OCI-LY3 (cell line): Measurements from ENCODE around the gene MTFMT.

Source experiments
- H2AFZ ChIP-seq: fragments of 200-600, 300-600 bp; shearing (Covaris generic); 2 replicates; pipeline ENCODE4 v1.6.0; 2014; ENCODE audit warnings: antibody characterized with exemption, low read depth, low read length
- H3K27ac ChIP-seq: fragments of 200-600, 300-600 bp; sonication (generic); 2 replicates; pipeline ENCODE4 v1.5.1; 2014; ENCODE audit warnings: mild to moderate bottlenecking, low read length, moderate library complexity, mixed read lengths
- H3K27me3 ChIP-seq: fragments of 200-600, 300-600 bp; sonication (generic); 2 replicates; pipeline ENCODE4 v1.6.1; 2014; ENCODE audit warnings: low read depth, low read length, mixed read lengths
- H3K36me3 ChIP-seq: fragments of 200-600, 300-600 bp; sonication (generic); replicated peaks from 2 replicates; pipeline ENCODE3; 2014; ENCODE audit warnings: low read depth, low read length, mixed read lengths
- H3K4me1 ChIP-seq: fragments of 300-600, 200-600 bp; sonication (generic); 2 replicates; pipeline ENCODE4 v1.6.1; 2014; ENCODE audit warnings: low read length, mixed read lengths
- H3K4me2 ChIP-seq: fragments of 200-600, 300-600 bp; sonication (generic); 2 replicates; pipeline ENCODE4 v1.6.1; 2014; ENCODE audit warnings: low read length, mixed read lengths
- H3K4me3 ChIP-seq: fragments of 300-600, 200-600 bp; sonication (generic); 2 replicates; pipeline ENCODE4 v1.5.1; 2014; ENCODE audit warnings: antibody characterized with exemption, mild to moderate bottlenecking, low read length, moderate library complexity
- H3K79me2 ChIP-seq: fragments of 300-600, 200-600 bp; shearing (Covaris generic); 2 replicates; pipeline ENCODE4 v1.6.1; 2014; ENCODE audit warnings: mild to moderate bottlenecking, low read length, mixed read lengths
- H3K9ac ChIP-seq: fragments of 300-600, 200-600 bp; shearing (Covaris generic); 2 replicates; pipeline ENCODE4 v1.6.0; 2014; ENCODE audit warnings: mild to moderate bottlenecking, low read length, moderate library complexity
- H3K9me3 ChIP-seq: fragments of 200-600, 300-600 bp; shearing (Covaris generic); 2 replicates; pipeline ENCODE4 v1.6.1; 2014; ENCODE audit warnings: low read length, mixed read lengths; ENCODE audit not compliant: insufficient read depth
- H4K20me1 ChIP-seq: fragments of 200-600, 300-600 bp; sonication (generic); 2 replicates; pipeline ENCODE4 v1.6.1; 2016; ENCODE audit warnings: low read length, mixed read lengths; ENCODE audit not compliant: insufficient read depth
- EZH2phosphoT487 ChIP-seq: fragments of 200-600 bp; shearing (Covaris generic); IDR thresholded peaks from 2 replicates; pipeline ENCODE4 v1.6.1; 2018; ENCODE audit warnings: antibody characterized with exemption, mixed run types, low read depth
- TF ChIP-seq, protein P1 (sequence below): fragments of 200-600, 300-600 bp; sonication (generic); IDR thresholded peaks from 2 replicates; pipeline ENCODE4 v1.5.1; 2014; ENCODE audit warnings: antibody characterized with exemption, low read length, low read depth

MTFMT gene

DNA sequence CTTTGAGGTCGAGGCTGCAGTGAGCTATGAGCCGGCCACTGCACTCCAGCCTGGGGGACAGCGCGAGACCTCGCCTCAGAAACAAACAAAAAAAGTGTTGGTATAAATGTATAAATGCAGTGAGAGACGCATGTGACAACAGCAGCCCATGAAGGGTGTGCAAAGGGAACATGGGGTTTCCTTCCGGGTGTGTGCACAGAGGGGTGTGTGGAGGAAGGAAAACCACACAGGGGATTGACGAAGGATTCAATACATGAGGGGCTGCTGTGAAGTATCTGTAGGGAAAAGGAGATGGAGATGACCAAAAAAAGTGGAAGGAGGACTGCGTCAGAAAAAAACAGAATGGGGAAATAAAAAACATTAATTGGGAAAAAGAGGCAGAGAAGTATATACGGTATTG is 1.1 kb downstream of the MTFMT start:
- Histone ChIP-seq H3K4me3 (peak overlapping the region; percentile 88), H3K9me3 (no peaks in the 10 kb centered on the region), H3K36me3 (peaks cover 22% of the 10 kb centered on the region), H3K9ac (peak overlapping the region; percentile 85), H4K20me1 (peaks cover 5% of the 10 kb centered on the region), H3K4me1 (peaks cover 21% of the 10 kb centered on the region), H3K27ac (no peak overlapping the region), H2AFZ (no peak overlapping the region), H3K79me2 (peaks cover 19% of the 10 kb centered on the region), H3K4me2 (peak overlapping the region; percentile 74), H3K27me3 (peaks cover 13% of the 10 kb centered on the region)
- TF ChIP-seq, protein P1, sequence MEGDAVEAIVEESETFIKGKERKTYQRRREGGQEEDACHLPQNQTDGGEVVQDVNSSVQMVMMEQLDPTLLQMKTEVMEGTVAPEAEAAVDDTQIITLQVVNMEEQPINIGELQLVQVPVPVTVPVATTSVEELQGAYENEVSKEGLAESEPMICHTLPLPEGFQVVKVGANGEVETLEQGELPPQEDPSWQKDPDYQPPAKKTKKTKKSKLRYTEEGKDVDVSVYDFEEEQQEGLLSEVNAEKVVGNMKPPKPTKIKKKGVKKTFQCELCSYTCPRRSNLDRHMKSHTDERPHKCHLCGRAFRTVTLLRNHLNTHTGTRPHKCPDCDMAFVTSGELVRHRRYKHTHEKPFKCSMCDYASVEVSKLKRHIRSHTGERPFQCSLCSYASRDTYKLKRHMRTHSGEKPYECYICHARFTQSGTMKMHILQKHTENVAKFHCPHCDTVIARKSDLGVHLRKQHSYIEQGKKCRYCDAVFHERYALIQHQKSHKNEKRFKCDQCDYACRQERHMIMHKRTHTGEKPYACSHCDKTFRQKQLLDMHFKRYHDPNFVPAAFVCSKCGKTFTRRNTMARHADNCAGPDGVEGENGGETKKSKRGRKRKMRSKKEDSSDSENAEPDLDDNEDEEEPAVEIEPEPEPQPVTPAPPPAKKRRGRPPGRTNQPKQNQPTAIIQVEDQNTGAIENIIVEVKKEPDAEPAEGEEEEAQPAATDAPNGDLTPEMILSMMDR: no peak
- no peak for TF ChIP-seq EZH2phosphoT487

DNA sequence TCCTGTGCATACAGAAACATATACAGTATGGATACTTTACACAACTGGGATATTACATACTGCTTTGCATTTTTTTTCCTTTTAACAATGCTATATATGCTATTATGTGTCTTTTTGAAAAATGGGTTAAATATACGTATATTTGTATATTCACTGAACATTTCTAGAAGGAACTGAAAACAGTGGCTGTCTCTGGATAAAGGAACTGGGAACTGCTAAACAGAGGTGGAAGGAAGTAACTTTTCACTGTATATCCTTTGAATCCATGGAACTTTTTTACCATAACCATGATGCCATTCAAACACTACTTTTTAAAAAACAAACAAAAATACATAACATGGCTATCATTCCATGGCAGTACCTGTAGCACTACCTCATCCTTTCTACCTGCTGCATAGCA is 1.8 kb downstream of the MTFMT start:
- H4K20me1 ChIP-seq: peaks cover 5% of the 10 kb centered on the region
- H3K4me2 ChIP-seq: peak overlapping the region; percentile 74
- H3K79me2 ChIP-seq: peaks cover 19% of the 10 kb centered on the region
- no peak overlapping the region for H3K27ac ChIP-seq
- peaks cover 14% of the 10 kb centered on the region for H3K4me1 ChIP-seq
- H3K9me3 ChIP-seq: no peaks in the 10 kb centered on the region
- peaks cover 10% of the 10 kb centered on the region for H3K27me3 ChIP-seq
- peaks cover 26% of the 10 kb centered on the region for H3K36me3 ChIP-seq
- H3K9ac ChIP-seq: no peak overlapping the region
- peak overlapping the region; percentile 88; the same call in 1 of the 2 replicates for H3K4me3 ChIP-seq
- H2AFZ ChIP-seq: no peak overlapping the region
- TF ChIP-seq EZH2phosphoT487: no peak
- TF ChIP-seq, protein P1: no peak

DNA sequence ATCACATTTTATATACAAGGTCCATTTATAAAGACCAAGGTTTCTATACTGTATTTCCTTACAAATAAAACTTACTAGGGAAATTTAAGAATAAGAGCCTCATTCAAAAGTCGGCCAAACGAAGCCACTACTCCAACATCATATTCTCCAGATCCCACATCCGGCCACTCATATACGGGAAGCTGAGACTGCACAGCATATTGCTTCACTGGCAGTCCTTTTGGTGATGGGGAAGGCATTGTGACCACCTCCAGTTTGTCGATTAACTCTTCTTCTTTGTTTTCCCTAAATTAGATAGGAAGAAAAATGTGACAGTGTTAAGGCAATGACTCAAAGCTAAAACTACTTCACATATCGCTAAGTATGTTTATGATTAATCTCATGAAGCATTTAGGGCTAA is 2.7 kb downstream of the MTFMT start:
- Histone ChIP-seq H2AFZ (no peak overlapping the region), H3K27me3 (peaks cover 4% of the 10 kb centered on the region), H3K9me3 (no peaks in the 10 kb centered on the region), H3K4me3 (no peak overlapping the region), H3K79me2 (peaks cover 19% of the 10 kb centered on the region), H3K9ac (no peak overlapping the region), H3K36me3 (peaks cover 26% of the 10 kb centered on the region), H3K27ac (no peak overlapping the region), H3K4me1 (peaks cover 12% of the 10 kb centered on the region), H4K20me1 (peaks cover 5% of the 10 kb centered on the region), H3K4me2 (no peak overlapping the region)
- no peak for TF ChIP-seq EZH2phosphoT487
- TF ChIP-seq, protein P1: no peak

DNA sequence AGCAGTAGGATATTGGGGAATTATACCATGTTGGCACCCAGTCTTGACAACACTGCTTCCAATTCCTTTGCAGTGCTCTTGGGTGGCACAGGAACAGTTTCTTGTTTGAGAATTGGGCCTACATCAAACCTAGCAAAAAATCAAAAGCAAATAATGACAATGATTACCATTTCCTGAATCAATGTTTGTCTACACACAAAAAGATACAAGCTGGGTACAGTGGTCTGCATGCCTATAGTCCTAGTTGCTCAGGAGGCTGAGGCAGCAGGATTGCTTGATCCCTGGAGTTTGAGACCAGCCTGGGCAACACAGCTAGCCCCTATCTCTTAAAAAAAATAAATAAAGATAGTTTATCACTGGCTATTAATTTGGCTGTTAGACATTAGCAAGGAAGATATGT is 8.0 kb downstream of the MTFMT start:
- no peak overlapping the region for H3K4me3 ChIP-seq
- no peaks in the 10 kb centered on the region for H3K79me2 ChIP-seq
- H3K27me3 ChIP-seq: no peaks in the 10 kb centered on the region
- H4K20me1 ChIP-seq: no peaks in the 10 kb centered on the region
- H2AFZ ChIP-seq: no peak overlapping the region
- no peak overlapping the region for H3K9ac ChIP-seq
- H3K27ac ChIP-seq: no peak overlapping the region
- peaks cover 54% of the 10 kb centered on the region for H3K36me3 ChIP-seq
- no peaks in the 10 kb centered on the region for H3K9me3 ChIP-seq
- no peak for TF ChIP-seq EZH2phosphoT487
- TF ChIP-seq, protein P1: no peak
- no peaks in the 10 kb centered on the region for H3K4me1 ChIP-seq
- no peak overlapping the region for H3K4me2 ChIP-seq
